GM20000 (cell line): ENCODE data around the gene HOXD13.

Source experiments
- DNase-seq: peaks from one replicate; pipeline ENCODE4 v3.0.0; 2012; ENCODE audit warnings: low spot score
- TF ChIP-seq, protein P1 (sequence below): IDR thresholded peaks from 2 replicates; pipeline ENCODE4 v1.5.1; 2012; ENCODE audit warnings: mild to moderate bottlenecking, control low read depth; ENCODE audit errors: extremely low read depth, missing control alignments

The HOXD13 gene

DNA sequence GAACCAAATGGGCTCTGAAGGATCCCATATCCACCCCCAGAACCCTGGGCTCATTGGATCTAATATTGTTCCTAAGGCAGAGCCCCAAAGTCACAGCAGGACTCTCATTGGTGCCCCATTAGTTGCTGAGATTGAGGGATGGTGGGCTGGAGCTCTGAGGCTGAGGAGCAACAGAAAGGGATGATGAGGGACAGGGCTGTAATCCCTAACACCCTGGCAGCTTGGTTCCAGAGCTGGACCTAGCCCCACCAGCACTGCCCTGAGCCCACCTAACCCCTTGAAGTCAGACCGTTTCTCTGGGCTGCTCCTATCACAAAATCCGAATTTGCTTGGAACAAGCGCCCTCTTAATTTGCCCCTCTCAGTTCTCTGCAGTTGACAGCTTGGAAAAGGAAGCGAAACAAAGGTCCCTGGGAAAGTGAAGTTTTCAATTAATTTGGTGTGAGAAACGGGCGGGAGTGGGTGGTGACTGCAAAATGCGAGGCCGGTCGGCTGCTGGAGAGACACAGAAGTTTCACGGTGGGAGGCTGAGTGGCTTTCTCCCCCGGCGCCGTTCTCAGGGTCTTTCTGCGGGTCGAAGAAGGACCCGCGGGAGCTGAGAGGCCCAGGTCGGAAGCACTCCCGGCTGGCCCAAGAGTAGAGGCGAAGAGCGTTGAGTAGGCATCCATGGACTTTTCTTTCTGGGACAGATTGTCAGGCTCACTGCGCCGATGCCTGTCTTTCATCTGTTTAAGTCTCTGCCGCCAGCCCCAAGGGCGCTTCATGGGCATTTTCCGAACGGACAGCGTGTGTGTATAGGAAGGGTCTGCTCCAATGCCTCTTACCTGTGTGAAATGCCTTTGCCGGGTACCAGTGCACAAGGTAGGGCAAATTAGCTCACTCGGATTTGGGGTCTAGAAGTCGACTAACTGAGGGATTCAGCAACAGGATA is 927 bp upstream of the HOXD13 start:
- no peak for DNase-seq
- TF ChIP-seq, protein P1, sequence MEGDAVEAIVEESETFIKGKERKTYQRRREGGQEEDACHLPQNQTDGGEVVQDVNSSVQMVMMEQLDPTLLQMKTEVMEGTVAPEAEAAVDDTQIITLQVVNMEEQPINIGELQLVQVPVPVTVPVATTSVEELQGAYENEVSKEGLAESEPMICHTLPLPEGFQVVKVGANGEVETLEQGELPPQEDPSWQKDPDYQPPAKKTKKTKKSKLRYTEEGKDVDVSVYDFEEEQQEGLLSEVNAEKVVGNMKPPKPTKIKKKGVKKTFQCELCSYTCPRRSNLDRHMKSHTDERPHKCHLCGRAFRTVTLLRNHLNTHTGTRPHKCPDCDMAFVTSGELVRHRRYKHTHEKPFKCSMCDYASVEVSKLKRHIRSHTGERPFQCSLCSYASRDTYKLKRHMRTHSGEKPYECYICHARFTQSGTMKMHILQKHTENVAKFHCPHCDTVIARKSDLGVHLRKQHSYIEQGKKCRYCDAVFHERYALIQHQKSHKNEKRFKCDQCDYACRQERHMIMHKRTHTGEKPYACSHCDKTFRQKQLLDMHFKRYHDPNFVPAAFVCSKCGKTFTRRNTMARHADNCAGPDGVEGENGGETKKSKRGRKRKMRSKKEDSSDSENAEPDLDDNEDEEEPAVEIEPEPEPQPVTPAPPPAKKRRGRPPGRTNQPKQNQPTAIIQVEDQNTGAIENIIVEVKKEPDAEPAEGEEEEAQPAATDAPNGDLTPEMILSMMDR: no peak

DNA sequence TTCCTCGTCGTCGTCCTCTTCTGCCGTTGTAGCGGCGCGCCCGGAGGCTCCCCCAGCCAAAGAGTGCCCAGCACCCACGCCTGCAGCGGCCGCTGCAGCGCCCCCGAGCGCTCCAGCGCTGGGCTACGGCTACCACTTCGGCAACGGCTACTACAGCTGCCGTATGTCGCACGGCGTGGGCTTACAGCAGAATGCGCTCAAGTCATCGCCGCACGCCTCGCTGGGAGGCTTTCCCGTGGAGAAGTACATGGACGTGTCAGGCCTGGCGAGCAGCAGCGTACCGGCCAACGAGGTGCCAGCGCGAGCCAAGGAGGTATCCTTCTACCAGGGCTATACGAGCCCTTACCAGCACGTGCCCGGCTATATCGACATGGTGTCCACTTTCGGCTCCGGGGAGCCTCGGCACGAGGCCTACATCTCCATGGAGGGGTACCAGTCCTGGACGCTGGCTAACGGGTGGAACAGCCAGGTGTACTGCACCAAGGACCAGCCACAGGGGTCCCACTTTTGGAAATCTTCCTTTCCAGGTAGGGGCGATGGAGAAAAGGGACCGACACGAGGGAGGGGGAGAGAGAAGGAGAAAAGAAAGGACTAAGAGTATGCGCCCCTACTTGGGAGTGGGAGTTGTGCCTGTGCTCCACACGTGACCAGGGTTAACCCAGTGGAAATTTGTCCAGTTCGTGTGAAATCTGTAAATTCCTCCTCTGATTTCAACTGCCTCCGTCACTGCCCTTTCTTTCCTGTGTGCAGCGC is 800 bp downstream of the HOXD13 start:
- DNase-seq: no peak
- TF ChIP-seq, protein P1: no peak

DNA sequence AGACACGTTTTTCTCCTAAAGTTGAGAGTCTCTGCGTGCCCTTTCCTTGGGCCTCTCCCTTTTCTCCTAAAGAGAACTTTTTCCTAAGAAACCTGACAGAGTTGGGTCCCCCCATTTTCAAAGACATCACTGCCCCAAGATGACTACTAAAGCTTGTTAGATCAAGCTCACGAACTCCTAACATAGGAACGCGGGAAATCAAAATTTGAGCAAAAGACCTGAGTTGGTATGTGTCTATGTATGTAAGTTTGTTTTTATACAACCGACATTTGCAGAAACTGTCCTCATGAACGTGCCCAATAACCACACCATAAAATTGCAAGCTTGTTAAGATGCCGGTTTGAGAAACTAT is 1.4 kb downstream of the HOXD13 start:
- TF ChIP-seq, protein P1: no peak
- DNase-seq: no peak

DNA sequence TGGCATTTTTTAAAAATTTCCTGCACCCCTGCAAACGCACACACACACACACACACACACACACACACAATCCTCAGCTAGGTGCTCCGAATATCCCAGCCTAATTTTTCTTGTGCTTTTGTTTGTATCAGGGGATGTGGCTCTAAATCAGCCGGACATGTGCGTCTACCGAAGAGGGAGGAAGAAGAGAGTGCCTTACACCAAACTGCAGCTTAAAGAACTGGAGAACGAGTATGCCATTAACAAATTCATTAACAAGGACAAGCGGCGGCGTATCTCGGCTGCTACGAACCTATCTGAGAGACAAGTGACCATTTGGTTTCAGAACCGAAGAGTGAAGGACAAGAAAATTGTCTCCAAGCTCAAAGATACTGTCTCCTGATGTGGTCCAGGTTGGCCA is 1.8 kb downstream of the HOXD13 start:
- TF ChIP-seq, protein P1: no peak
- DNase-seq: no peak

DNA sequence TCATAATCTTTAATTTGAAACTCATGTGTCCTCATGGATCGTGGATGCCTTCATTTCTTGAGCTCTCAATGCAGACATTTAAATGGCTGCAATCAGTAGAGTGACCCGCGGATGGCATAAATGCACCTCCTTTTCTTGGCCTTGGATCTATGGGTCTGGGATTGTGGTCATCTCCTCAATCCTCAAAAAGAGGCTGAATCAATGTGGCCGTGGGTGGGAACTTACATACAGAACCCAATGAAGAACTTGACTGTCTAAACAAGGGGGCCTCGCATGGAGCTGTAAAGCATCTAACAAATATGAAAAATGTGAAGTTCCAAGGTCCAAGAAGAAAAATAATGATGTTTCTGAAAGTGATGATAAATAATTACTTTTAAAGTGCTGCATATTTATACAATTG is 2.9 kb downstream of the HOXD13 start:
- TF ChIP-seq, protein P1: no peak
- no peak for DNase-seq

DNA sequence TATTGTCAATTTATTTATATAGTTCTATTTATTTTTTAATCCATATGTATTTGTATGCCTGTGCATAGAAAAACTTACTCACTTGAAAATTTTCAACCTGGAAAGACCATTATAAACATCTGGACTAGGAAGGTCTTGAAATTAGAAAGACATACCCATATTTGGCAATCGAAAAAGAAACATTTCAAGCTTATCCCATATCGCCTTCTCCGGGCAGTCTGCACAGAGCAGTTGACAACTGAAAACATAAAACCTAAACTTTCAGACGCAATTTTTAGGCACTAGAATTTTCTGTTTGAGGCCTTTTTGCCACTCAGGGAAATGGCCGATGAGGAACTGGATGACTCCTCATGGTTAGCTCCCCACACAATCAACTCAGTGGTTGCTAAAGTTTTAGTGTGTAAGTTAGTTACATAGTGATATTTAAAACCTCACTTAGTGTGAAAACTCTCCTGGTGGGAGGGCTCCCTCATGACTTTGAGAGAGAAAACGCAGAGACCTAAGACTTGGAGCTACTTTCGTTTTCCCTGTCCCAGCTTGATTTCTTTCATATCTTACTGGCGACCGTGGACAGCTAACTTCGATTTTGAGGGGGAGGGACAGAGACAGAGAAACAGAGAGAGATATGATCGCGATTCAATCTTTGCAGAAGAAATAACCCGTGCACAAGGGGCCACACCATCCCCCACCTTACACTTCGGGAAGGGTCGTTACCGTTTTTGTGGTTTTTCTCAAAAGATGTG is 3.9 kb downstream of the HOXD13 start:
- TF ChIP-seq, protein P1: no peak
- no peak for DNase-seq
